HG03439 (cell line): ENCODE data around the gene OCIAD2.
"Not testable (repeated sequence)": the region's sequence is repeated elsewhere in the genome, so short reads cannot be mapped to it uniquely, and the experiment has no call there.

Experiments
- ATAC-seq: cut with Tn5 transposase; IDR thresholded peaks from one replicate; pipeline ENCODE4 v1.9.1; 2021; ENCODE audit warnings: mild to moderate bottlenecking, moderate library complexity; ENCODE audit not compliant: unreplicated experiment

OCIAD2 gene

DNA sequence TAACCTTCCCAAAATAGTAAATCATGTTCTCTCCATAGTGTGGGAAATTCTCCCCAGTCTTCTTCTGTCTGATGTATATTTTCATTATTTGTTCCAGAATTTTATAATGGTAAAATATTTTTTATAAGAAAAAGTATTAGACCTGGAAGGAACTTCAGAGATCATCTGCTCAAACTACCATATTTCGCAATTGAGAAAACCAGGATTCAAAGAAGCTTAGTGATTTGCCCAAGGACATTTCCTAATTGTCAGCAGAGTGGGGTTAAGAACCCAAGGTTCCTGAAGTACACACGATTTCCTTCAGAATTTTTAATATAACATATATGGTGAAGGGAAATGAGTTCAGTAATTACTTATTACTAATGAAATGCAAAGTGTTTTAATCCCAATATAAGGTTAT is 51.6 kb downstream of the OCIAD2 start:
- no peak for ATAC-seq

DNA sequence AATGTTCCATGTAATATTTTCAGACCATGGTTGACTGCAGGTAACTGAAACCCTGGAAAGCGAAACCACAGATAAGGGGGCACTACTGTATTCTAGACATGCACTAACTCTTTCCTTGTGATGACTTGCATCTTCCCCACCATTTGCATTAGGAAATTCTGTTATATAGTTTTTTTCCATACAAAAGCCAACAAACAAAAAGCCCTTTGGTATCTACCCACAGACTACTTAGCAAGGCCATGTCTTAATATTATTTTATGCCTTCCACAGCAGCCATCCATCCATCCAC is 52.2 kb downstream of the OCIAD2 start:
- ATAC-seq = no peak

DNA sequence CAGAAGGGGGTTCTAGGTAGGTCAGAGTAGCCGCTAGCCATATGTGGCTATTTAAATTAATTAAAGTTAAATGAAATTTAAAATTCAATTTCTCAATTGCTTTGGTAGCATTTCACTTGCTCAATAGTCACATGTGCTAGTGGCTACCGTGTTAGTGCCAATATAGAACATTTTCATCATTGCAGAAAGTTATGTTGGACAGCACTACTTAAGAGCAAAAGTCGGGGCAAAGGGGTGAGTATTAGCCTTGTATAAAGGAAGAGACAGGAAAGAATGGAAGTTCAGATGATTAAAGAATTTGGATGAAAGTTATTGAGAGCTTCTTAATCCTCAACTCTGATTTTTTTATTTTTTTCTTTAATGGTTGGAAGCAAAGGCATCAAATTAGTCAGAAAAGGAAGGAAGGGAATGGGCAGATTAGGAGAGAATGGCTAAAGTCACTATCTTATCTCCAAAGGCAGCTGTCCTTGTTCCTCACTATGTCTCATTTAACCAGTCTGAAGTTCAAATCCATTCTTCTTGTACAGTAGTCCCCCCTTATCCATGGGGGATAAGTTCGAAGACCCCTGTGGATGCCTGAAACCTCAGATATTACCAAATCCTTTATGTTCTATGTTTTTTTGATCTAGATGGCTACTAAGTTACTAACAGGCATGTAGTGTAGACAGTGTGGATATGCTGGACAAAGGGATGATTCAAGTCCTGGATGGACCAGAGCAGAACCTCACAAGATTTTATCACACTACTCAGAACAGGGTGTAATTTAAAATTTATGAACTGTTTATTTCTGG is 52.8 kb downstream of the OCIAD2 start:
- no peak for ATAC-seq

DNA sequence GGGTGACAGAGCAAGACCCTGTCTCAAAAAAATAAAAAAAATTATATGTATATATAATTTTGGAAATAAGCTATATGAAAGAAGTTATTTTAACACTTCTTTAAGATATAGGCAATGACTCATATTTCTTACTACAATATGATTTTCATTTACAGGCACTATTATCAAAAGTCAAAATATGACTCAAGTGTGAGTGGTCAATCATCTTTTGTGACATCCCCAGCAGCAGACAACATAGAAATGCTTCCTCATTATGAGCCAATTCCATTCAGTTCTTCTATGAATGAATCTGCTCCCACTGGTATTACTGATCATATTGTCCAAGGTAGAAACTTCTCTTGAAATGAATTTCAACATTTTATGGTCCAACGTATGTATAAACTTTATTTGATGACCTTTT is 54.9 kb downstream of the OCIAD2 start:
- no peak for ATAC-seq

DNA sequence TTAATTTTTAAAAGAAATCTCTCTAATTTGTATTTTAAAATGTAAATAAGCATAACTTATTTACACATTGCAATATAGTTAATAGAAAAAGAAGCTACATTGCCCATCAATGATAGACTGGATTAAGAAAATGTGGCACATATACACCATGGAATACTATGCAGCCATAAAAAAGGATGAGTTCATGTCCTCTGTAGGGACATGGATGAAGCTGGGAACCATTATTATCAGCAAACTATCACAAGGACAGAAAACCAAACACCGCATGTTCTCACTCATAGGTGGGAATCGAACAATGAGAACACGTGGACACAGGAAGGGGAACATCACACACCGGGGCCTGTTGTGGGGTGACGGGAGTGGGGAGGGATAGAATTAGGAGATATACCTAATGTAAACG is 57.8 kb downstream of the OCIAD2 start:
- ATAC-seq = not testable (repeated sequence)

DNA sequence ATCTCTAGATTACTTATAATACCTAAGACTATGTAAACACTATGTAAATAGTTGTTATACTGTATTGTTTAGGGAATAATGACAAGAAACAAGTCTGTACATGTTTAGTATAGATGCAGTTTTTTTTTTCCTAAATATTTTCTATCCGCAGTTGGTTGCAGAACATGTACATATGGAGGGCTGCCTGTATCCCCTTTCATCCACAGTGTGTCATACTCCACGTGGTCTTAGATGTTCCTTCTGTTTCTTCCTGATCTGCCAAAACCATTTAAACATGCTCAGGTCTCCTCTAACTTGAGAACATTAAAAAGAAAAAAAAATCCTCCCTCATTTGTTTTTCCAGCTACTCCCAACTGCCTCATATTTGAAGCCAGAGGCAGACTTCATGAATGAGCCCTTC is 61.7 kb downstream of the OCIAD2 start:
- no peak for ATAC-seq

DNA sequence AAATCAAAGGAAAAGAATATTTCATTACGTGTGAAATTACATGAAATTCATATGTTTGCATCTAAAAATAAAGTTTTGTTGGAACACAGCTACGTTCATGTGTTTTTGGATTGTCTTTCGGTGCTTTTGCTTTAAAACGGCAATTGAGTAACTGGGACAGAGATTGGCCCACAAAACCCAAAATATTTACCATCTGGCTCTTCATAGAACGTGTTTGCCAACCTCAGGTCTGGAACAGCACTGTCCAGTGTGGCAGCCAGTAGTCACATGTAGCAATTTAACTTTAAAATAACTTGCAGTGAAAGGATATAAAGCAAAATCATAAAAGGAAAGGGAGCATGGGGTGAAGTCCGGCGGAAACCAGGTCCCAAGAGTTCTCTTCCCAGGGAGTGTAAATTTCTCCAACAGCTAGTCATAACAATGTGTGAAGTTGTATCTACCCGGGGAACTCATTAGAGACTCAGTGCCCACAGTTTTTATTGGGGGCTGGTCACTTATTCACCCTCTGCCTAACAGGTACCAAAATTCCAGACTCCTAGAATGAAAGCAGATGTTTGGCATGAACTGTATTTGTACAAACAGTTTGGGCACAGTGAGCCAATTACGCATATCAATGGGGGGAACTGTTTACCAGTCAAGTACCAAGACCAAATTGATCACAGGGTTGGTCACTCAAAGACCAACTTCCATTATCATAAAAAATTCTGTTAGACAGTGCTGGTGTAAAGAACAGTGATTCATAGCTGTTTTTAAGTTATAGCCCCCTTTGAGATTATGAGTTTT is 65.3 kb downstream of the OCIAD2 start:
- ATAC-seq = no peak

DNA sequence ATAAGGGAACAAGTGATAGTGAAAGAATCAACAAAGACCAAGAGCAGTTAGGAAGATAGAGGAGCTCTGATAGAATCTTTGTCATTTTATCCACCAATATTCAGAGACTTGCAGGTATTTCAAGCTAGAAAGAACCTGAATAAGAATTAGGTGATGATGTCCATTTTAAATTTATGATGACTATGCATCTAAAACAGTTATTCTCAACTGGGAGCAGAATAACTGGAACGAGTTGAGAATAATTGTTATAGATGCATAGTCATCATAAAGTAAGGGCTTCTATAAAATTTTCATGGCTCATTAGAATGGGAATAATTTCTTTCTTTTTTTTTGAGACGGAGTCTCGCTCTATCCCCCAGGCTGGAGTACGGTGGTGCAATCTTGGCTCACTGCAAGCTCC is 69.9 kb downstream of the OCIAD2 start:
- ATAC-seq = no peak
